ENCODE results near the gene SMCHD1. TPM values are rescaled to one million over a fixed set of nuclear protein-coding genes. Genes with fewer than 3 reads are reported as not detected.

Gene SMCHD1
- total RNA-seq, 4 donors from 2014 or later = 28.2 to 55.8 (median 31.9) TPM

DNA sequence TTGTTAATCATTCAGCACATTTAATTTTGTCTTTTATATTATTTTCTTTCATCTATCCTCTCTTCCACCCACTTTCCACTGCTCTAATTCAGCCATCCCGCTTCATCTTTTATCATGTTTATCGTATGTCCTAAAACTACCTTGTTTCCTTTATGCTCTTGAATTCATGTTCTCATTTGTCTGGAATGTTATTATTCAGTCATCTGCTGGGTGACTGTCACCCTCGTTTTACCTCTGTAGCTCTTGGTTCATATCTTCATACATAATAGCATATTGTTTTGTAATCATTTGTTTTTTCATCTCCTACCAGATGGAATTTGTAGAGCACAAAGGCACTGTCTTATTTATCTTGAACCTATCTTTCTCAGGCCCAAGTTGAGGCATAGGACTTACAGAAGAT, 37.0 kb downstream of the SMCHD1 start:
- 87 to 88% methylated on average over 3 of the region's 3 CpGs for WGBS, 2 donors
- DNase-seq (ENCODE audit: low spot score in 2 of 2) = no peak
- TF ChIP-seq, protein P1, sequence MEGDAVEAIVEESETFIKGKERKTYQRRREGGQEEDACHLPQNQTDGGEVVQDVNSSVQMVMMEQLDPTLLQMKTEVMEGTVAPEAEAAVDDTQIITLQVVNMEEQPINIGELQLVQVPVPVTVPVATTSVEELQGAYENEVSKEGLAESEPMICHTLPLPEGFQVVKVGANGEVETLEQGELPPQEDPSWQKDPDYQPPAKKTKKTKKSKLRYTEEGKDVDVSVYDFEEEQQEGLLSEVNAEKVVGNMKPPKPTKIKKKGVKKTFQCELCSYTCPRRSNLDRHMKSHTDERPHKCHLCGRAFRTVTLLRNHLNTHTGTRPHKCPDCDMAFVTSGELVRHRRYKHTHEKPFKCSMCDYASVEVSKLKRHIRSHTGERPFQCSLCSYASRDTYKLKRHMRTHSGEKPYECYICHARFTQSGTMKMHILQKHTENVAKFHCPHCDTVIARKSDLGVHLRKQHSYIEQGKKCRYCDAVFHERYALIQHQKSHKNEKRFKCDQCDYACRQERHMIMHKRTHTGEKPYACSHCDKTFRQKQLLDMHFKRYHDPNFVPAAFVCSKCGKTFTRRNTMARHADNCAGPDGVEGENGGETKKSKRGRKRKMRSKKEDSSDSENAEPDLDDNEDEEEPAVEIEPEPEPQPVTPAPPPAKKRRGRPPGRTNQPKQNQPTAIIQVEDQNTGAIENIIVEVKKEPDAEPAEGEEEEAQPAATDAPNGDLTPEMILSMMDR (IDR thresholded peaks at IDR 0.05) = no peak
- no peak for TF ChIP-seq POLR2A (IDR thresholded peaks at IDR 0.05)
- intact Hi-C loops (cut with DNase I; ENCODE audit: low total_unique reads) = no loop called here
- H3K4me3 ChIP-seq (ENCODE audit: low read depth, poor library complexity, severe bottlenecking) = no peak overlapping the region

DNA sequence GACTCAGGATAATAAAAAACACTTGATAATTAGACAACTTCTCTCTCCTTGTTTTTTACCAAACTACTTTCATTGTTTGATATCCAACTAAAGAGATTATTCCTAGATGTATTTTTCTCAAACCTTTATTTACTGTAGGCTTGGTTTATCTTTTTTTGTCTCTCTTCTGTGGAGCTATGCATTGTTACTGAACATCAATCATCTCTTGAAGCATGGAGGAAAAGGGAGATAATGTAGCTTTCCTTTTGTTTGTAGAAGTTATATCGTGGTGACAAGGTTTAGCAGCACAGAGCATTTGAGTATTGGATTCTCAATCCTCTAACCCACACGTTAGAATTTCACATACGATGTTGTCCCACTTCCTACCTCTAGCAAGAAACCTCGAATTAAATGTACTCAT, 41.7 kb downstream of the SMCHD1 start:
- WGBS, 2 donors = 87 to 88% methylated on average over 4 of the region's 4 CpGs
- DNase-seq (ENCODE audit: low spot score in 2 of 2) = no peak
- H3K4me3 ChIP-seq (ENCODE audit: low read depth, poor library complexity, severe bottlenecking) = no peak overlapping the region
- intact Hi-C loops (cut with DNase I; ENCODE audit: low total_unique reads) = no loop called here
- TF ChIP-seq, protein P1 (IDR thresholded peaks at IDR 0.05) = no peak
- no peak for TF ChIP-seq POLR2A (IDR thresholded peaks at IDR 0.05)

DNA sequence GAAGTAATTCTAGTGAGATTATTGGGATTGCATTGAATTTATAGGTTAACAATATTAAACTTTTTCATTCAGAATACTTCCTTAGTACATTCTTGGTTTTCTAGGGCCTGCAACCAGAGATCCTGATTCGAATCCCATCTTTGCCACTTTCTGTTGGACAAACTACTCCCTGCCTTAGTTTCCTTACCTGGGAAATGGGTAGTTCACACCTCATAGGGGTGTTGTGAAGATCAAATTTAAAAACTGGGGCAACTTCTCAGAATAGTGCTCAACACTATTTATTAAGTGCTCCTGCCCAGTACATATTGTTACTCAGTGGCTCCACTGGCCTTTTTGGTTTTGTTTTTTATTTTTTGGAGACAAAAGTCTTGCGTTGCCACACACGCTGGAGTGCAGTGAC, 43.5 kb downstream of the SMCHD1 start:
- 65 to 67% methylated on average over 3 of the region's 3 CpGs for WGBS, 2 donors

DNA sequence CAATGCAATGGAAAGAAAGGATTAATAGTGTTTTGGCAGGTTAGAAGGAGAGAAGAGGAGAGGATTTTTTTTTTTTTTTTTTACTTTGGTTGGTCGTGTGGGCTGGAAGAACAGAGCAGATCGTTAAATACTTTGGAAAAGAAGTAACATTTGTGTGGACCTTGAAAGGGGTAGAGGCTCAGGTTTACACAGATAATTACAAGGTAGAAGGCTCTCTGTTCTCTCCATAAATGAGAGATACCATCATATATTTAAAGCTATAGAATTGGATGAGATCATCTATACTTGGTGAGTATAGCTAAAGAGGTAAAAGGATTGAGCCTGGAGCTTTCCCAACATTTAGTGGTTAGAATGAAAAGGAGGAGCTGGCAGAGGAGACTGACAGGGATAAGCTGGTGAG, 49.0 kb downstream of the SMCHD1 start:
- TF ChIP-seq, protein P1 (IDR thresholded peaks at IDR 0.05) = no peak
- no peak for TF ChIP-seq POLR2A (IDR thresholded peaks at IDR 0.05)
- no peak overlapping the region for H3K4me3 ChIP-seq (ENCODE audit: low read depth, poor library complexity, severe bottlenecking)
- DNase-seq (ENCODE audit: low spot score in 2 of 2) = no peak
- intact Hi-C loops (cut with DNase I; ENCODE audit: low total_unique reads) = no loop called here
- 74 to 76% methylated on average over 2 of the region's 2 CpGs for WGBS, 2 donors

More for the DNA sequence above, 43.5 kb downstream of the SMCHD1 start:
- H3K4me3 ChIP-seq (ENCODE audit: low read depth, poor library complexity, severe bottlenecking) = no peak overlapping the region
- intact Hi-C loops (cut with DNase I; ENCODE audit: low total_unique reads) = no loop called here
- TF ChIP-seq POLR2A (IDR thresholded peaks at IDR 0.05) = no peak
- TF ChIP-seq, protein P1 (IDR thresholded peaks at IDR 0.05) = no peak
- DNase-seq (ENCODE audit: low spot score in 2 of 2) = no peak

DNA sequence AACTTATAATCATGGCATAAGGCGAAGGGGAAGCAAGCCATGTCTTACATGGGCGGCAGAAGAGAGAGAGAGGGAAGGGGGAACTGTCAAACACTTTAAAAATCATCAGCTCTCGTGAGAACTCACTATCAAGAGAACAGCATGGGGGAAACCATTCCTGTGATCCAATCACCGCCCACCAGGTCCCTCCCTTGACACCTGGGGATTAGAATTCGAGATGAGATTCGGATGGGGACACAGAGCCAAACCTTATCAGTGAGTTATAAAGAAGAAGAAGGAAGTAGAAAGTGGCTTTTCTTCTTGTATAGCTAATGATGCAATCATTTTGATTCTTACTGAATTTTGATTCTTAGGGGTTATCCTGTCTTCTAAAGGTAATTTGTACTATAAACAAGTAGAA, 51.4 kb downstream of the SMCHD1 start:
- intact Hi-C loops (cut with DNase I; ENCODE audit: low total_unique reads) = no loop called here
- TF ChIP-seq, protein P1 (IDR thresholded peaks at IDR 0.05) = no peak
- TF ChIP-seq POLR2A (IDR thresholded peaks at IDR 0.05) = no peak
- no peak overlapping the region for H3K4me3 ChIP-seq (ENCODE audit: low read depth, poor library complexity, severe bottlenecking)
- no peak for DNase-seq (ENCODE audit: low spot score in 2 of 2)
- WGBS, 2 donors = 84 to 93% methylated on average over 6 of the region's 6 CpGs

DNA sequence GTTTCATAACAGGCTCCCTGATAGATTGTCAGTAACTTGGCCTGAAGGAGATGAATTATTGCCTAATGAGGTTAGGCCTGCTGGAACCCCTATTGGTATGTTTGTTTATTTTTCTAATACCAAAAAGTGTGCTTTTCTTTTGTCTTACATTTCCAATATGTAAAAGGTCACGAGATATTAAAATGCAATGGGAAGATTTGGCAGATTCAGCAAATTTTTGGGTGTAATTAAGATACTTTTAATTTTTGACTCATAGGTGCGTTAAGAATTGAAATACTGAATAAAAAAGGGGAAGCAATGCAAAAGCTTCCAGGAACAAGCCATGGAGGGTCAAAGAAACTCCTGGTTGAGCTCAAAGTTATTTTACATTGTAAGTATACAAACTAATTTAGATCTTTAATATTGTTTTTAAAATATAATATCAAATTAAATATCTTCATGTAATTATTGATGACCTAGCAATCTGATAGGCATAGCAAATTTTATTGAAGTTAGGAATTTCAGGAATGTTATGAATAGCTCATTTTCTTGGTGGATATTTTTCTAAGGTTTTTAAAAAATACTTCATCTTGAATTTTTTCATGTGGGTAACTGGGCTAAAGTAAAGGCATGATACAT, 52.1 kb downstream of the SMCHD1 start:
- intact Hi-C loops (cut with DNase I; ENCODE audit: low total_unique reads) = no loop called here
- TF ChIP-seq POLR2A (IDR thresholded peaks at IDR 0.05) = no peak
- TF ChIP-seq, protein P1 (IDR thresholded peaks at IDR 0.05) = no peak
- 89 to 92% methylated on average over 2 of the region's 2 CpGs for WGBS, 2 donors
- no peak for DNase-seq (ENCODE audit: low spot score in 2 of 2)
- H3K4me3 ChIP-seq (ENCODE audit: low read depth, poor library complexity, severe bottlenecking) = no peak overlapping the region

All from lower leg skin (tissue), 4 donors.